Type B pancreatic cell (in vitro differentiated cells): ENCODE results near the gene MTREX. TPM values are rescaled to one million over a fixed set of nuclear protein-coding genes. Genes with fewer than 3 reads are reported as not detected.

Experiments used
- DNase-seq: peaks from one replicate; pipeline ENCODE4 v3.0.0; 2021; ENCODE audit warnings: mixed read lengths; ENCODE audit not compliant: unreplicated experiment; ENCODE audit errors: extremely low spot score
- H3K27ac Mint-ChIP-seq: 2 replicates; pipeline ENCODE4 v1.8.0; 2021; ENCODE audit warnings: mild to moderate bottlenecking, mixed read lengths
- H3K27me3 Mint-ChIP-seq: 2 replicates; pipeline ENCODE4 v1.8.0; 2021; ENCODE audit warnings: mixed read lengths
- H3K36me3 Mint-ChIP-seq: 2 replicates; pipeline ENCODE4 v1.8.0; 2021; ENCODE audit warnings: mixed read lengths
- H3K4me1 Mint-ChIP-seq: one replicate; pipeline ENCODE4 v1.8.0; 2021; ENCODE audit warnings: mixed read lengths; ENCODE audit not compliant: unreplicated experiment
- H3K4me3 Mint-ChIP-seq: 2 replicates; pipeline ENCODE4 v1.8.0; 2021; ENCODE audit warnings: mild to moderate bottlenecking, mixed read lengths
- H3K9me3 Mint-ChIP-seq: 2 replicates; pipeline ENCODE4 v1.8.0; 2021; ENCODE audit warnings: mixed read lengths
- total RNA-seq: library from RNA; stranded (reverse); gene quantifications from 2 replicates; pipeline ENCODE4 v1.2.1, GENCODE V29; 2021; ENCODE audit warnings: low replicate concordance
- TF ChIP-seq, protein P1 (sequence below): fragments of 200-600 bp; sonication (generic); conservative IDR thresholded peaks from 2 replicates; pipeline ENCODE4 v1.5.0; 2021; ENCODE audit warnings: antibody characterized with exemption, mild to moderate bottlenecking

The MTREX gene
- total RNA-seq, 1 donor from 2014 or later: 77.5 TPM

DNA sequence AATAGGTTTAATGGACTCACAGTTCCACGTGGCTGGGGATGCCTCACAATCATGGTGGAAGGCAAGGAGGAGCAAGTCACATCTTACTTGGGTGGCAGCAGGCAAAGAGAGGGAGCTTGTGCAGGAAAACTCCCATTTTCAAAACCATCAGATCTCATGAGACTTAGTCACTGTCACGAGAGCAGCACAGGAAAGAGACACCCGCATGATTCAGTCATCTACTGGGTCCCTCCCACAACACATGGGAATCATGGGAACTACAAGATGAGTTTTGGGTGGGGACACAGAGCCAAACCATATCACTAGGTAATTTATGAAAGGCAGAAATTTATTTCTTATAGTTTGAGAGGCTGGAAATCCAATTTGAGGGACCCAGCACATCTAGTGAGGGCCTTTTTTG is 40.0 kb downstream of the MTREX start:
- H3K4me1 Mint-ChIP-seq: no peaks in the 10 kb centered on the region
- H3K36me3 Mint-ChIP-seq: peaks cover 27% of the 10 kb centered on the region
- no peak overlapping the region for H3K27ac Mint-ChIP-seq
- H3K9me3 Mint-ChIP-seq: no peaks in the 10 kb centered on the region
- TF ChIP-seq, protein P1, sequence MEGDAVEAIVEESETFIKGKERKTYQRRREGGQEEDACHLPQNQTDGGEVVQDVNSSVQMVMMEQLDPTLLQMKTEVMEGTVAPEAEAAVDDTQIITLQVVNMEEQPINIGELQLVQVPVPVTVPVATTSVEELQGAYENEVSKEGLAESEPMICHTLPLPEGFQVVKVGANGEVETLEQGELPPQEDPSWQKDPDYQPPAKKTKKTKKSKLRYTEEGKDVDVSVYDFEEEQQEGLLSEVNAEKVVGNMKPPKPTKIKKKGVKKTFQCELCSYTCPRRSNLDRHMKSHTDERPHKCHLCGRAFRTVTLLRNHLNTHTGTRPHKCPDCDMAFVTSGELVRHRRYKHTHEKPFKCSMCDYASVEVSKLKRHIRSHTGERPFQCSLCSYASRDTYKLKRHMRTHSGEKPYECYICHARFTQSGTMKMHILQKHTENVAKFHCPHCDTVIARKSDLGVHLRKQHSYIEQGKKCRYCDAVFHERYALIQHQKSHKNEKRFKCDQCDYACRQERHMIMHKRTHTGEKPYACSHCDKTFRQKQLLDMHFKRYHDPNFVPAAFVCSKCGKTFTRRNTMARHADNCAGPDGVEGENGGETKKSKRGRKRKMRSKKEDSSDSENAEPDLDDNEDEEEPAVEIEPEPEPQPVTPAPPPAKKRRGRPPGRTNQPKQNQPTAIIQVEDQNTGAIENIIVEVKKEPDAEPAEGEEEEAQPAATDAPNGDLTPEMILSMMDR: no peak
- no peak overlapping the region for H3K4me3 Mint-ChIP-seq
- no peak for DNase-seq
- no peaks in the 10 kb centered on the region for H3K27me3 Mint-ChIP-seq

GRCh38 chr5:55350754-55351153 is 43.0 kb downstream of the MTREX start:
- Mint-ChIP-seq H3K4me3 (no peak overlapping the region), H3K4me1 (no peaks in the 10 kb centered on the region), H3K36me3 (peaks cover 39% of the 10 kb centered on the region), H3K27ac (no peak overlapping the region), H3K9me3 (no peaks in the 10 kb centered on the region), H3K27me3 (no peaks in the 10 kb centered on the region)
- no peak for DNase-seq
- TF ChIP-seq, protein P1: no peak

GRCh38 chr5:55356896-55357295 is 49.1 kb downstream of the MTREX start:
- TF ChIP-seq, protein P1: no peak
- no peaks in the 10 kb centered on the region for H3K9me3 Mint-ChIP-seq
- DNase-seq: no peak
- peaks cover 39% of the 10 kb centered on the region for H3K36me3 Mint-ChIP-seq
- H3K27ac Mint-ChIP-seq: no peak overlapping the region
- H3K4me3 Mint-ChIP-seq: no peak overlapping the region
- no peaks in the 10 kb centered on the region for H3K4me1 Mint-ChIP-seq
- no peaks in the 10 kb centered on the region for H3K27me3 Mint-ChIP-seq

- no peak for DNase-seq
- no peaks in the 10 kb centered on the region for H3K4me1 Mint-ChIP-seq
- H3K9me3 Mint-ChIP-seq: no peaks in the 10 kb centered on the region
- H3K27ac Mint-ChIP-seq: no peak overlapping the region
- H3K36me3 Mint-ChIP-seq: peaks cover 31% of the 10 kb centered on the region
- TF ChIP-seq, protein P1: no peak
- H3K27me3 Mint-ChIP-seq: no peaks in the 10 kb centered on the region
- H3K4me3 Mint-ChIP-seq: no peak overlapping the region
These were observed 52.4 kb downstream of the MTREX start for GRCh38 chr5:55360190-55360589.

- TF ChIP-seq, protein P1: no peak
- no peaks in the 10 kb centered on the region for H3K9me3 Mint-ChIP-seq
- no peak for DNase-seq
- peak overlapping the region; percentile 15 for H3K27ac Mint-ChIP-seq
- no peak overlapping the region for H3K4me3 Mint-ChIP-seq
- peaks cover 21% of the 10 kb centered on the region for H3K36me3 Mint-ChIP-seq
- H3K27me3 Mint-ChIP-seq: no peaks in the 10 kb centered on the region
- no peaks in the 10 kb centered on the region for H3K4me1 Mint-ChIP-seq
These were observed 56.1 kb downstream of the MTREX start for GRCh38 chr5:55363856-55364255.

- Mint-ChIP-seq H3K27ac (no peak overlapping the region), H3K36me3 (peaks cover 24% of the 10 kb centered on the region), H3K4me3 (no peak overlapping the region), H3K4me1 (no peaks in the 10 kb centered on the region), H3K27me3 (no peaks in the 10 kb centered on the region), H3K9me3 (no peaks in the 10 kb centered on the region)
- TF ChIP-seq, protein P1: no peak
- DNase-seq: no peak
These were observed 56.8 kb downstream of the MTREX start for GRCh38 chr5:55364537-55365055.
